Activated CD4-positive, alpha-beta T cell treated with anti-CD3 and anti-CD28 coated beads for 24 hours (primary cell): ENCODE data around the gene ZNF367.
A peak's percentile ranks its signal among the peaks of the same experiment; 100 is the strongest.

Experiments
- DNase-seq, 2 donors: peaks; one replicate each; pipeline ENCODE4 v3.0.0-alpha.2; 2020; ENCODE audit warnings: low read depth in 2 of 2

ZNF367 gene

DNA sequence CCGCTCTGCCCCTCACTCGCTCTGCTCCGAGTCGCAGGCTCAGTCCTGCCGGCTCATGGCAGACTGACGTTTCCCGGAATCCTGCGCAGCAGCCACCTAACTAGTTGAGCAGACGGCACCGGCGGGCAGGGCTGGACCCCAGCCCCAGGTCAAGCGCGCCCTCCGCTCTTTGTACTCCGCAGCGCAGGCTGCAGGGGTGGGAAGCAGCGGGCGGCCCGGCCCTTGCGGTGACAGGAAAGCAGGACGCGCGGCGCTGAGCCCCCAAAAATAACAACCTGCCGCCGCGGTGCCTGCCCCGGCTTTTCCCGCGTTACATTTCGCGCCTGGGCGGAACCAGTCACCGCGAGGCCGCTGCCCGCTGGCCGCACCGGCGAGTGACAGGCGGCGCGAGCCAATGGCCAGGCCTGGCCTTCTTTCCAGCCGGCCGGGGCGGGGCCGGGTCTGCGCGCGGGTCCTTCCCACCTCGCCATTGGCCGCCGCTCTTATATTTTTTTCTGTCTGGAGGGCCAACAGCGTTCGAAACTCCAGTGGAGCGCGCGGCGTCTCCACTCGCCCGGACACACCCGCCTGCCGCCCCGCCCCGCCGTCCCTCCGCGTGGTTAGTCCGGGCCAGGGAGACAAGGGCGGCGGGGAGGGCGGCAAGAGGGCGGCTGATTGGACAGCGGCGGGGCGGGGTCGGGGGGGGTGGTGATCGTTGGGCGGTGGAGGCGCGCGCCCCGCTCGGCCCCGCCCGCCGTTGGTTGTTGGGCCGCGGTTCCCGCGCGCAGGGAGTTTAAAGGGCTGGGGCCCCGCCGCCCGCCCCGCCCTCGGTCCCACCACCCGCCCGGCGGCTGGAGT, at the start of gene ZNF367:
Gene ZNF367 (minus strand): TSS at position 288 of the 837 bp plus-strand sequence. CDS start 338 bp downstream, outside the sequence.
- peak; percentile 84 to 92 for DNase-seq

DNA sequence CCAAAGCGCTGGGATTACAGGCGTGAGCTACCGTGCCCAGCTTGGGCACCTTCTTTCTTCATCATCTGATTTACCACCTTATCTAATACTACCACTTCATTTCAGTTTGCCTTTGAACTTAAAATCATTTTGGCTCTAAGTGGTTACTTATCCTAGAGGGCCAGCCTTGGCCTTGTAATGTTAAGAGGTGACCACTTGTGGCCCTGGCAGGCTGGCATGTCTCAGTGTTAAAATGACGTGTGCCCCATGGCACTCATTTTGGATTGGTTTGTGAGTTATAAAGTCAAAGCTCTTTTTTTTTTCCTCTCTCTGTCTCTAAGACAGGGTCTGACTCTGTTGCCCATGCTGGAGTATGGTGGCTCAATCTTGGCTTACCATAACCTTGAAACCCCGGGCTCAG, 49.6 kb upstream of the ZNF367 start:
- DNase-seq, result no peak

DNA sequence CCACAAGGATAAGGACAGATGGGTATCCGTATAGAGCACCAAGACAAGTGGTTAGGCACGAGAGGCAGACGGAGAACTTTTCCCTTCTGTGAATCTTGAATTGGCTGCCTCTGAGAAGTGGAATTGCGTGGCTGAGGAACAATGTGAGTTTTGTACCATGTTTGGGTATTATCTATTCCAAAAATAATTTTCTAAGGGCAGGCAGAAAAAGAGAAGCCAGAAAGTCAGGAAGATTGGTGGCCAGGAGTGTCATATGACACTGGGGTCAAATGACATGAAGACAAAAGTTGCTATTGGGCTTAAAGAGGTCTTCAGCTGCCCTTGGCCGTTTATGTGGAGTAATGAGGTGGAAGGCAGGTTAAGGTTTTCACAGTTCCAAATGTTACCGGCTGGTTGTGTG, 46.3 kb upstream of the ZNF367 start:
- DNase-seq, result no peak

DNA sequence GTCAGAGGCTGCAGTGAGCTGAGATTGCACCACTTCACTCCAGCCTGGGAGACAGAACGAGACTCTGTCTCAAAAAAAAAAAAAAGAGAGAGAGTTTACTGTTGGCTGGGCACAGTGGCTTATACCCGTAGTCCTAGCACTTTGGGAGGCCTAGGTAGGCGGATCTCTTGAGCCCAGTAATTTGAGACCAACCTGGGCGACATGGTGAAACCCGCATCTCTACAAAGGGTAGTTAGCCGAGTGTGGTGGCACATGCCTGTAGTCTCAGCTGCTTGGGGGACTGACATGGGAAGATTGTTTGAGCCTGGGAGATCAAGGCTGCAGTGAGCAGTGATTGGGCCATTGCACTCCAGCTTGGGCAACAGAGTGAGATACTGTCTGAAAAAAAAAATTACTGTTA, 44.4 kb upstream of the ZNF367 start:
- DNase-seq, result no peak

DNA sequence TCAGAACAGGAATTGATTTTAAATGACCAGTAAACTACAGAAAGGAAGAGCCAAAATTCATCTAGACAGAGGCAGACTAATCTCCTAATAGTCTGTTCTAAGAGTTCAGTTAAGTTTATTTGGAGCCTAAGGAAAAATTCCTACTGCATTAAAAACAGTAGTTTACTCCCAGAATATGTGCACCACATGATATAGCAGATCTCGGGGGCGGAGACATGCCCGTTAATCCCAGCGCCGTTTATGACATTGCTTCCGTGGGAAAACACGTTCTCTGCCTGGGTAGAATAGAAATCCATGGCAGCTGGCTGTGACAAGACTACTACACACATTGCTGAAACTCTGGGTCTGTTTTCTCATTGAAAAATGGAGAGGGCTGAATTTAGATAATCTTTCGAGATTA, 43.2 kb upstream of the ZNF367 start:
- no peak for DNase-seq

DNA sequence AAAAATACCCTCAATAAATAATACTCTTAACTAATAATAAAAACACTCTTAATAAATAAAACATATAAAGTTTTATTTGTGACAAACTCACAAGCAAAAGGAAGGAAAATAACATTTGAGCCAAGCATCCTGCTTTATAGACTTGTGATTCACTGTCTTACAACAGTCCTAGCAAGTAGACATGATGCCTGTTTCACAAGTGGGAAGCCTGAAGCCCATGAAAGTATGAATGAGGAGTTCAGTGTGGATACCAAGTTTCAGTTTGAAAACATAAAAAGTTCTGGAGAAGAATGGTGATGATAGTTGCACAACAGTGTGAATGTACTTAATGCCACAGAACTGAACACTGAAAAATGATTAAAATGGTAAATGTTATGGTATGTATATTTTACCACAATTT, 42.7 kb upstream of the ZNF367 start:
- DNase-seq, result no peak

DNA sequence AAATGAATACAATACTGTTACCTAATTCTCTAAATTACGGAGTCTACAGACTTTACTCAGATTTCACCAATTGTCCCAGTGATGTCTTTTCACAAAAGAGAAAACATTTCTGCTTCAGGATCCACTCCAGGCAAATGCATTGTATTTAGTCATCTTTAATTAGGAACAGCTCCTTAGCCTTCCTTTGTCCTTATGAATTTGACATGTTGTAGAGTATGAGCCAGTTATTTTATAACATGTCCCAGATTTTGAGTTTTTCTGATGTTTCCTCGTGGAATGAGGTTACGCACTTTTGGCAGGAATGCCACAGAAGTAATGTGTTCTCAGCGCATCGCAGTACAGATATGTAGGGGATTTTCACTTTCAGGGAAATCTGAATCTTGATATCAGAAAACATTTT, 42.3 kb upstream of the ZNF367 start:
- no peak for DNase-seq

DNA sequence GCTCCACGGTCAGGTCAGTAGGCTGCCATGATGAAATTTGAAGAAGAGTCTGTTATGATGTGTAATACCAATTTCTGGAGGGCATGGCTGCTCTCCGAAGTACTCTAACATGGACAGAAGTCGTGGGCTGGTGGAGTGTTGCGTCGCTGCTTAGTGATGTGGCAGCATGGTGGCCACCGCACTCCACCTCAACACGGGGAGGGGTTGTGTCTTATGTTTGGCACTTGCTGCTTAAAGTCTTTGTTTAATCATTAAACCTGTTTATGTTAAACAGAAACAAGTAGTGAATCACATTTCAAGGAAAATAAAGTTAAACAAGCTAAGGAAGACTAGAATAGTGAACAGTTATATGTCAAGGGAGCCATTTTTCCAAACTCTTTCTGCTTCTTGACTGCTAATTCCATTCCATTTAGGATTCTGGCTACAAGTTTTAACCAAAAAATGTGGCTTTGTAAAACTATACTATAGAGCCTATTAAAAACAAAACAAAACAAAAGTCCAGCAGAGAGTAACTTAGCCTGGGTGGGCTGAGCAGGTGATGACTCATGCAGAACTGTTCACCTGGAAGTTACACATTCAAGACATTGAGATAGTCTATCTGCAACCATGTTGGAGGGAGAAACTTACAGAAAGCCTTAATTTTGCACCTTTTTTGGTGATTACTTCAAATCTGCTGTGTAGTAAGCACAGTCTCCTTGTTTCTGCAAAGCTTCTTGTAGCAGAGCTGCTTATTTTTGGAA, 41.3 kb upstream of the ZNF367 start:
- no peak for DNase-seq

DNA sequence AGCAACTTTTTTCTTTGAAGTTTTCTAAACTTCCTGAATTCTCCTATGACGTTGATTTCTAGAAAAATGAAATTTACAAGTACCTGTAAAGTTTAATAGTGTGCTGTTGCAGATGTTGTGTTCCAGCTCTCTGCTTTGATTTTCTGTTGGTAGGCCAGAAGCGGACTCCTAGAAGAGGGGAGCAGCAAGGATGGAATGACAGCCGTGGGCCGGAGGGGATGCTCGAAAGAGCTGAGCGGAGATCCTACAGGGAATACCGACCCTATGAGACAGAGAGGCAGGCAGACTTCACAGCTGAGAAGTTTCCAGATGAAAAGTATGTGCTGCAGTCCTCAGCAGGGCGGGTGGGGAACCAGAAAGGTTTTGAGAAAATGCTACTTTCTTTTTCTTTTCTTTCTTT, 40.1 kb upstream of the ZNF367 start:
- DNase-seq, result no peak

DNA sequence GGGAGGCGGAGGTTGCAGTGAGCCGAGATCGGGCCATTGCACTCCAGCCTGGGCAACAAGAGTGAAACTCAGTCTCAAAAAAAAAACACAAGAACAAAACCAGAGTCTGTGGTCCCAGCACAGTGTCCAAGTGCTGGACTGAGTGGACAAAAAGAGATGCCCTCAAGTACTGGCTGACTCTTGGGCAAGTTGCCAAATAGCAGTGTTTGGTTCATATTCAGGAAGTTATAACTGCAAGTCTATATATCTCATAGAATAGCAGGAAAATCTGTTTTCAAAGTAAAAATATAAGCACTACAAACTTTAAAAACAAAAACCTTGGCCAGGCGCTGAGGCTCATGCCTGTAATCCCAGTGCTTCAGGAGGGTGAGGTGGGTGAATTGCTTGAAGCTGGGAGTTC, 39.1 kb upstream of the ZNF367 start:
- DNase-seq, result no peak

DNA sequence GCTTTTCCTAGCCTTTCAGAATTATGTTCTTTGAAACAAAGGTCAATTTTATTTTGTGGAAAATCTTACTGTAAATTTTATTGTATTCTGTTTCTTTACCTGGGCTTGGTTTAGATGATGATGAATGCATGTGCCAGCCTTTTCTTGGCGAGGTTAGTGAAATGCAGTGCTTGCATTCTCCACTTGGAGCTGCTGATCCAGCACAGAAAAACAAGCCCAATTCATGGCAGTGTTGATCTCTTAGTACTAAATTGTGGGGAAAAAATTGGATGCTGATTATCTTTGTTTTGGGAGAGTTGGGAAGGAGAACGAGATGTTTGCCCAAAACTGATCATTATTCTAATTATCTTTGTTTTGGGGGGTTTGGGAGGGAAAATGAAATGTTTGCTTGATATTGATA, 35.5 kb upstream of the ZNF367 start:
- no peak for DNase-seq

DNA sequence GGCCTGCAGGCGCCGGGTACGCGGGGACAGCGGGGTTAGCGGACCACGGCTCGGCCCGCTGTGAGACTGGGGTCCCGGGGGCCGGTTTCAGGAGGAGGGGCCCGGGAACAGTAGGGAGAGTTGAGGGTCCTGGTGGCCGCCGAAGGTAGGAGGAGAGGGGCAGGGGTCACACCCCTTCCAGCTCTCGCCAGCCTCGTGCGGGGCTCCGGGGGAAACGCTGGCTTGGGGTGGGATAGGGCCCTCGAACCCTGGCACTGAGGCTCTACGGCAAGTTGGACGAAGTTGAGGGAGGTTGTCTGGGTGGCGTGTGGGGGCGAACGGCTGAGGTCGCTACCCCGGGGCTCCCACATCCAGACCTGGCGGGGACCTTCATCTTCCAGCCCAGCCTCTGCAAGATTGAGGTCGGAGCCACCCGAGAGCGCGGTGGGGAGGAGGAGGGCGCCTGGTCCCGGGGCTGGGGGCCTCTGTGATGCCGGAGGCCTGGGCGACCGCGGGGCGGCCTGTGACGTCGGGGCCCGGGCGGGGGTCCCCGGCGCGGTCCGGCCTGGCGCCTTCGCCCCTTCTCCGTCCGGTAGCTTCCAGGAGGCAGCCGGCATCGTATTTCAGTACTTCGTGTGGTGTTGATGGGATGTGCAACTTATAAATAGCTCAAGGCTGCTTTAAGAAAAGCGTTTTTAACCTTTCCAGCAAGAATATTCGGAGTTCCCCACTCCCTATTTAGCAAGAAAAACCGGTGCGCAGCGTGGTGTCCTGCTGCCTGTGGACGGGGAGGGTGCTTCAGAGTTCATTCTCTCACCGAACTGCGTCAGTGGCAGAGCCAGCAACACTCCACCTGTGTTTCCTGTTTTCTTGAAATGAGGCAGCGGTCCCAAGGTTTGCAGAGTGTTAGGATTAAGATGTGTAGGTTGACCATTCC, 32.7 kb upstream of the ZNF367 start:
- peak in 1 of 2 donors; percentile 5 for DNase-seq

DNA sequence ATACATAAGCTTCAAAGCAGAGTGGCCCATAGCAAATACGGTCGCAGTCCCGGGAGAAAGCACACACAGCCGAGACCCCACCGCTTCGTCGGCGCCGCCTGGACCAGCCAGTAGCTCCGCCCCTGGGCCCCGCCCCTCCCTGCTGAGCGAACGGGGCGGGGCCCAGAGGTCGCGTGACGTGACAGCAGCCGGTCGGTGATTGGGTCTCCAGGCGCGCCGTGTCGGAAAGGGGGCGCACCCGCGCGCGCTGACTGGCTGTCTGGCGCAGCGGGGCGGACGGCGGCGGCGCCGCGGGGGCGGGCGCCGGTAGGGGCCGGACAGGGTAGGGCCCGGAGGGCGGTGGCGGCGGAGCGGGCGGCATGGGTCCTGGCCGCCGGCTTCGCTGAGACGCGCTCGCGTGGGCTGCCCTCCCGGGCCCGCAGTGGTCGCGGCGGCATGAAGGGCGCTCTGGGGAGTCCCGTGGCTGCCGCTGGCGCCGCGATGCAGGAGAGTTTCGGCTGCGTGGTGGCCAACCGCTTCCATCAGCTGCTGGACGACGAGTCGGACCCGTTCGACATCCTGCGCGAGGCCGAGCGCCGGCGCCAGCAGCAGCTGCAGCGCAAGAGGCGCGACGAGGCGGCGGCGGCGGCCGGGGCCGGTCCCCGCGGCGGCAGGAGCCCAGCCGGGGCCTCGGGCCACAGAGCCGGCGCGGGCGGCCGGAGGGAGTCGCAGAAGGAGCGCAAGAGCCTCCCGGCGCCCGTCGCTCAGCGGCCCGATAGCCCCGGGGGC, 31.9 kb upstream of the ZNF367 start, which contains the start of gene HABP4:
Gene HABP4 (plus strand): TSS at position 325 of the 768 bp plus-strand sequence. CDS start 111 bp downstream, at position 436.
- DNase-seq, result peak; percentile 92 to 94

DNA sequence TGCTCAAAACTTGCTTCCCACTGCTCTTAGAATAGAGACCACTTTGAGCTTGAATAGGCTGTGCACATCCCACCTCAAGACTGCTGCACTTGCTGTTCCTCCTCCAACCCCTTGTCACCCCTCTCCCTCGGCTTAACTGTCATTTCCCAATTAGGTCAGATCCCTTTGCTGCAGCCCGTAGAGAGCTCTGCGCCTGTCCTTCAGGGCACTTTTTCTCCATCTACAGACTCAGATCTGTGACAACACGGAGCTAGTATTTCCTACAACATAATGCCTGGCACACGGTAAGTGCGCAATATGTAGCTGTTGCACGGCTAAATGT, 31.3 kb upstream of the ZNF367 start:
- DNase-seq, result peak in 1 of 2 donors; percentile 4

DNA sequence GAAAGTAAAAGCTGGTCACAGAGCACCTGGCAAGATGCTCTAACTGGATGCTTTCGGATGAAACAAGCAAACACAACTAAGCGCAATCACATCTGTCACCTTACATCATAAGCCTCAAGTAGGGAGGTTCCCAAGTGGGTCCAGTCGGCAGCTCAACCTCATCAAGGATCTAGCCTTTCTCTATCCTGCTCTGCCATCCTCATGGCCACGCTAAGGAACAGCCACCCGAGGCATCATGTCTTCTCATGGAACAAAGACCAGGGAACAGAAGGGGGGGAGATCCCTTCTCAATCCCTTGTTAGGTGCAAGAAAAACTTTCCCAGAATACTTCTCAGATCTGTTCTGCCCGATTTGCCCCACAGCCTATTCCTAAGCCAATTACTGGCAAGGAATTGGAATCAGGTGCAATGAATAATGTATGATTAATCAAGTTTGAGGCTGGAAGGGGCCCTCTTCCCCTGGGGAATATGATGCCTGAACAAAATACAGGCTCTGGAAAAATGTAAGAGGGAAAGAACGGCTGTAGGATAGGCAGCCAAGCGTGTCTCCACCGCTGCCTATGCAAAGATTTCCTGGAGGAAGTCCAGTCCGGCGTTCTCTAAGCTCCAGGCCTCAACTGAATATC, 30.5 kb upstream of the ZNF367 start:
- no peak for DNase-seq

DNA sequence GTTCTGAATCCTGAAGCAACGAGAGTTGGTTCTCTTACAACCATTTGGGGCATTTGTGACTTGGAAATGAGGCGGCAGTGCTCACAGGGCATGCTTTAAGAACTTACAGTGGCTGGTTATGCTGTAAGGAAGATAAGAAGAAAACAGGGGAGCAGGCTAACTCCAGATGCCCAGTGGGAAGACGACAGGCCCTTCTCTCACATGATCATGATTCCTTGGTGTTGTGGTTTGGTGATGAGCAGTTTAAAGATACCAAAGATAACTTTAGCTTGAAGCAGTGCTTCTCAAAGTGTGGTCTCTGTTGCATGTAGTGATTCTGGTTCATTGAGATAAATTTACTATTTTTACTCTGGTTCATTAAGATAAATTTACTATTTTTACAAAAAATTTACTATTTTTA, 29.2 kb upstream of the ZNF367 start:
- no peak for DNase-seq

DNA sequence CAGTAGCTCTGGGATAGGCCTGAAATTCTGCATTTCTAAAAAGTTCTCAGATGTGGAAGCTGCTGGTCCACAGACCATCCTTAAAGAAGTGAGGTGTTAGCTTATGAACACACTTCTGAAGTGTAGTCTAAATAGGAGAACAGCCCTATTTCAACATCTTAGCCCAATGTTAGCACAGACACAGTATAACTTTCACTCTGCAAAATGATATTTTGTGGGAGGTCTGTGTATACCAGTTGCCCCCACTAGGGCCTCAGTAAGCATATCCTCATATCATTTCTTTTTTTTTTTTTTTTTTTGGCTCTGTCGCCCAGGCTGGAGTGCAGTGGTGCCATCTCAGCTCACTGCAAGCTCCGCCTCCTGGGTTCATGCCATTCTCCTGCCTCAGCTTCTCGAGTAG, 24.3 kb upstream of the ZNF367 start:
- DNase-seq, result no peak

DNA sequence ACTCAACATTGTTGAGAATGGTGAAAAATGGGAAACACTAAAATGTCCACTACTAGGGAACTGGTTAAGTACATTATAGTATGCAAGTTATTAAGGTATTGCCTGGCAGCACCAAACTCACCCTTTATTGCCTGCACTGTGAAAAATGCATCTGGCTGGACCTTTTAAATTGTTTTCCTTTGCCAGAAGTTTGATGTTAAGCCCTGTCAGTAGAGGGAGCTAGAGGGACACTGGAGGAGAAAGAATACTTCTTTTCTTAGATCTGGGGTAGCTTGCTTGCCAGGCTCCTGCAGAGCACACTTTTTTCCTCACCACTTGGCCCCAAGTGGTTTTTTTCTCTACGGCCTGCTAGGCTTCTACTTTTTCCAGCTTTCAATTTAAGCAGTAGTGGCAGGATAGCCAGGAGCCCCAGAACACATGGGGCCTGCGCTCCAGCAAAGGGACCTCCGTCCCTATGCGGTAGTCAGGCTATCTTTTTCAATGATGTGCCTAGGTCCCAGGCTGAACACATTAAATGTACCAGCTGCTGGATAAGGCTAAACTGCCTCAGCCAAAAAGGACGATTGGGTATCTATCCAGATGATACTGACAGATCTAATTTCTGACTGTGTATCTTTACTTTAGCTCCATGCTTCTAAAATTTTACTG, 23.8 kb upstream of the ZNF367 start:
- no peak for DNase-seq

DNA sequence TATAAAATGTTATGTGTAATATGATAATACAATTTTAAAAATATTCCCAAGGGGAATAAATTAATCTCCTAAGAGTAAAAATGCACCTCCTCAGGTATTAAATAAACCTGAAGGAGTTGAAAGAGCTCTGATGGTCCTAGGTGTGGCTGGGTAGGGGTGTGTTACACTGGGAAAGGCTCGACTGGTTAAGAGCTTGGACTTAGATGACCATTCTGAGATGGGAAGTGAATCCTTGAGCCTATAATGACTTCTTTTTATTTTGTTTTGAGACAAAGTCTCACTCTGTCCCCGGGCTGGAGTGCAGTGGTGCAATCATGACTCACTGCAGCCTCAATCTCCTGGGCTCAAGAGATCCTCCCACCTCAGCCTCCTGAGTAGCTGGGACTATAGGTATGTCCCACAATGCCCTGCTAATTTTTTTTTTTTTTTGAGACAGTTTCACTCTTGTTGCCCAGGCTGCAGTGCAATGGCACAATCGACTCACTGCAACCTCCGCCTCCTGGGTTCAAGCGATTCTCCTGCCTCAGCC, 22.6 kb upstream of the ZNF367 start:
- DNase-seq, result no peak

DNA sequence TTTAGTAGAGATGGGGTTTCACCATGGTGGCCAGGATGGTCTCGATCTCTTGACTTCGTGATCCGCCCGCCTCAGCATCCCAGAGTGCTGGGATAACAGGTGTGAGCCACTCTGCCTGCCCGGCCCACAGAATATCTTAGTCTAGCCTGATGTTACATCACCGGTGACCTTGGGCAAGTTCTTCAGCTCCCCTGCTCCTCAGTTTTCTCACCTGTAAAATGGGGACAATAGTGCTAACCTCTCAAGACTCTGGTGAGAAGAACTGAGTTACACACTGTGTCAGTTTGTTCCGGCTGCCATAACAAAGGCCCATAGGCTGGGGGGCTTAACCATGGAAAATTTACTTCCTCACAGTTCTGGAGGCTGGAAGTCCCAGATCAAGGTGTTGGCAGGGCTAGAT, 19.3 kb upstream of the ZNF367 start:
- no peak for DNase-seq
